ENCODE measurements around the gene SRPRB.

DNA sequence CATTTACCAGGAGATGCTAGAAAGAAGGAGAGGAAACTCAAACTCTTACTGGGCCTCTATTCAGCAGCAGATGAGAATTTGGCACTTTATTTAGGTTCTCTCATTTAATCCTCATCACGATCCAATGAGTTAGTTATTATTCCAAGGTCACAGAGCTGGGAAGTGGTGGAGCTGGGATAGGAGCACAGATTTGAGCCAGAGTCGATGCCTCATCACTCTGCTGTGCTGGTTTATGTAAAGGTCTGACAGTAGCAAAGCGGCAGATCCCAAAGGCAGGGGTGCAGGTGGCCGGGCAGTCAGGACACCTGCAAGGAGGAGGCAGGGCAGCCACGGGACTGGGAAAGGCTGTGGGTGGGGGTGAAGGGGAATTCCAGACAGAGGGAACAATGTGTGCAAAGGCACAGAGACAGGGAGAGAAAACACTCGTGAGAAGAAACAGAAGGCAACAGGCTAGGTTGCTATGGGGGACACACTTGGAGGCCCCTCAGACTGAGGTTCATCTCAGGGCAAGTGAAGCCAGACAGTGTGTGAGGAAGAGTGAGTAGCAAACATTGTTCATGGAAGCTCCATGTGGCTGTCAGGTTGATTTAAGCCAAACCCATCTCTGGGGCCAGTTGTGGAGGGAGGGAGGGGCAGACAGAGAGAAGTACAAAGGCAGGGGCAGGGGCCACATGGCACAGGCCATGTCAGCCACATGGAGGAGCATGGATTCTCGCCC lies 63.3 kb downstream of the SRPRB start:
- no peak for TF ChIP-seq GABPB2 (CRISPR knock-in tag; conservative IDR thresholded peaks at IDR 0.05)
- no peak for TF ChIP-seq POLR2AphosphoS5 (IDR thresholded peaks at IDR 0.05; ENCODE audit: control insufficient read depth, insufficient read depth, low read depth, low read length)
- TF ChIP-seq, protein P1, sequence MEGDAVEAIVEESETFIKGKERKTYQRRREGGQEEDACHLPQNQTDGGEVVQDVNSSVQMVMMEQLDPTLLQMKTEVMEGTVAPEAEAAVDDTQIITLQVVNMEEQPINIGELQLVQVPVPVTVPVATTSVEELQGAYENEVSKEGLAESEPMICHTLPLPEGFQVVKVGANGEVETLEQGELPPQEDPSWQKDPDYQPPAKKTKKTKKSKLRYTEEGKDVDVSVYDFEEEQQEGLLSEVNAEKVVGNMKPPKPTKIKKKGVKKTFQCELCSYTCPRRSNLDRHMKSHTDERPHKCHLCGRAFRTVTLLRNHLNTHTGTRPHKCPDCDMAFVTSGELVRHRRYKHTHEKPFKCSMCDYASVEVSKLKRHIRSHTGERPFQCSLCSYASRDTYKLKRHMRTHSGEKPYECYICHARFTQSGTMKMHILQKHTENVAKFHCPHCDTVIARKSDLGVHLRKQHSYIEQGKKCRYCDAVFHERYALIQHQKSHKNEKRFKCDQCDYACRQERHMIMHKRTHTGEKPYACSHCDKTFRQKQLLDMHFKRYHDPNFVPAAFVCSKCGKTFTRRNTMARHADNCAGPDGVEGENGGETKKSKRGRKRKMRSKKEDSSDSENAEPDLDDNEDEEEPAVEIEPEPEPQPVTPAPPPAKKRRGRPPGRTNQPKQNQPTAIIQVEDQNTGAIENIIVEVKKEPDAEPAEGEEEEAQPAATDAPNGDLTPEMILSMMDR (IDR thresholded peaks at IDR 0.05 in 2 of 3, conservative IDR thresholded peaks at IDR 0.05 in 1 of 3; ENCODE audit: insufficient read depth in 2 of 3, low read depth in 1 of 3, low read length in 3 of 3), result no peak
- no peak for TF ChIP-seq ARID1B (IDR thresholded peaks at IDR 0.05)
- no peak for TF ChIP-seq RBM22 (IDR thresholded peaks at IDR 0.05; ENCODE audit: low read depth, low read length, poor library complexity, severe bottlenecking)
